Neural cell (in vitro differentiated cells): ENCODE results near the gene DOK6. TPM values are rescaled to one million over a fixed set of nuclear protein-coding genes. Genes with fewer than 3 reads are reported as not detected.
"Not testable (repeated sequence)": the region's sequence is repeated elsewhere in the genome, so short reads cannot be mapped to it uniquely, and the experiment has no call there.

Source experiments
- H2AFZ ChIP-seq: fragments of 200-600, 300-800 bp; sonication (generic), shearing (Covaris generic); 2 replicates; pipeline ENCODE4 v1.6.0; 2014; ENCODE audit warnings: low read depth, mild to moderate bottlenecking, antibody characterized with exemption, low read length, moderate library complexity
- H3F3A ChIP-seq: fragments of 200-600 bp; shearing (Covaris generic); 2 replicates; pipeline ENCODE4 v1.6.1; 2016; ENCODE audit warnings: mild to moderate bottlenecking, moderate library complexity, mixed read lengths, antibody characterized with exemption, low read length; ENCODE audit not compliant: insufficient read depth, poor library complexity, severe bottlenecking
- H3K27ac ChIP-seq: fragments of 200-600, 300-800 bp; sonication (generic), shearing (Covaris generic); 2 replicates; pipeline ENCODE4 v1.5.1; 2014; ENCODE audit warnings: mild to moderate bottlenecking, low read length, moderate library complexity
- H3K27me3 ChIP-seq: fragments of 300-800, 200-600 bp; sonication (generic), shearing (Covaris generic); 2 replicates; pipeline ENCODE4 v1.6.0; 2014; ENCODE audit warnings: mild to moderate bottlenecking, low read depth, low read length, moderate library complexity; ENCODE audit not compliant: insufficient read depth
- H3K36me3 ChIP-seq: fragments of 300-800, 200-600 bp; sonication (generic), shearing (Covaris generic); 2 replicates; pipeline ENCODE4 v1.5.1; 2014; ENCODE audit warnings: mild to moderate bottlenecking, antibody characterized with exemption, low read length, moderate library complexity; ENCODE audit not compliant: insufficient read depth
- H3K4me2 ChIP-seq: fragments of 300-800, 200-600 bp; sonication (generic), shearing (Covaris generic); 2 replicates; pipeline ENCODE4 v1.6.0; 2014; ENCODE audit warnings: mild to moderate bottlenecking, low read length
- H3K4me3 ChIP-seq: fragments of 300-800, 200-600 bp; sonication (generic), shearing (Covaris generic); 2 replicates; pipeline ENCODE4 v1.5.1; 2014; ENCODE audit warnings: mild to moderate bottlenecking, low read length, moderate library complexity
- H3K79me2 ChIP-seq: fragments of 200-600 bp; shearing (Covaris generic); replicated peaks from 2 replicates; pipeline ENCODE4 v1.6.0; 2014; ENCODE audit warnings: mild to moderate bottlenecking, low read length, moderate library complexity; ENCODE audit not compliant: insufficient read depth
- H3K9ac ChIP-seq: fragments of 300-800, 200-600 bp; sonication (generic), shearing (Covaris generic); 2 replicates; pipeline ENCODE4 v1.6.1; 2016; ENCODE audit warnings: mild to moderate bottlenecking, low read length, mixed read lengths
- H3K9me2 ChIP-seq: fragments of 200-600 bp; shearing (Covaris generic); 2 replicates; pipeline ENCODE4 v1.6.1; 2016; ENCODE audit warnings: mild to moderate bottlenecking, low read length, mixed read lengths; ENCODE audit not compliant: insufficient read depth
- H3K9me3 ChIP-seq: fragments of 200-600, 300-800 bp; sonication (generic), shearing (Covaris generic); 2 replicates; pipeline ENCODE4 v1.6.1; 2016; ENCODE audit warnings: mild to moderate bottlenecking, mixed run types, low read length, moderate library complexity, mixed read lengths
- H4K20me1 ChIP-seq: fragments of 200-600 bp; shearing (Covaris generic); 2 replicates; pipeline ENCODE4 v1.6.1; 2016; ENCODE audit warnings: mild to moderate bottlenecking, mixed run types; ENCODE audit not compliant: insufficient read depth
- EP300 ChIP-seq: fragments of 450-650 bp; conservative IDR thresholded peaks from 2 replicates; pipeline ENCODE4 v1.6.1; 2014; ENCODE audit warnings: antibody characterized with exemption, mild to moderate bottlenecking, moderate library complexity; ENCODE audit not compliant: poor library complexity, severe bottlenecking
- MXI1 ChIP-seq: fragments of 450-650 bp; conservative IDR thresholded peaks from 2 replicates; pipeline ENCODE4 v1.6.1; 2014; ENCODE audit warnings: antibody characterized with exemption, mild to moderate bottlenecking; ENCODE audit not compliant: poor library complexity, severe bottlenecking
- POLR2AphosphoS5 ChIP-seq: IDR thresholded peaks from 2 replicates; pipeline ENCODE4 v1.6.1; 2012
- RAD21 ChIP-seq: fragments of 450-650 bp; conservative IDR thresholded peaks from 2 replicates; pipeline ENCODE4 v1.6.1; 2014; ENCODE audit warnings: antibody characterized with exemption, mild to moderate bottlenecking, moderate library complexity
- SMC3 ChIP-seq: fragments of 450-650 bp; conservative IDR thresholded peaks from 2 replicates; pipeline ENCODE4 v1.6.1; 2014; ENCODE audit warnings: antibody characterized with exemption, mild to moderate bottlenecking, moderate library complexity; ENCODE audit not compliant: poor library complexity
- TAF1 ChIP-seq: IDR thresholded peaks from 2 replicates; pipeline ENCODE4 v1.6.1; 2012; ENCODE audit warnings: low read depth
- polyA plus RNA-seq: library from polyadenylated mRNA; depleted of rRNA; stranded (reverse); fragments of >200 nt; gene quantifications from 2 replicates; pipeline ENCODE4 v1.2.3, GENCODE V29; 2014
- TF ChIP-seq, protein P1 (sequence below): fragments of 450-650 bp; IDR thresholded peaks from 2 replicates; pipeline ENCODE4 v1.5.1; 2014; ENCODE audit warnings: antibody characterized with exemption, mild to moderate bottlenecking, moderate library complexity; ENCODE audit not compliant: poor library complexity, severe bottlenecking
- TF ChIP-seq, protein P2 (sequence below): IDR thresholded peaks from 2 replicates; pipeline ENCODE4 v1.6.1; 2012; ENCODE audit warnings: borderline replicate concordance

Gene DOK6
- polyA plus RNA-seq, 1 donor from 2014 or later: 9.7 TPM

- Histone ChIP-seq H3K27ac (no peak overlapping the region), H3K36me3 (no peaks in the 10 kb centered on the region), H4K20me1 (no peaks in the 10 kb centered on the region), H3K9me2 (no peaks in the 10 kb centered on the region), H2AFZ (no peak overlapping the region), H3K9me3 (no peaks in the 10 kb centered on the region), H3K9ac (no peak overlapping the region), H3K4me3 (no peak overlapping the region), H3F3A (no peaks in the 10 kb centered on the region), H3K4me2 (no peak overlapping the region), H3K79me2 (no peaks in the 10 kb centered on the region), H3K27me3 (no peaks in the 10 kb centered on the region)
- no peak for TF ChIP-seq RAD21
- no peak for TF ChIP-seq TAF1
- TF ChIP-seq, protein P1, sequence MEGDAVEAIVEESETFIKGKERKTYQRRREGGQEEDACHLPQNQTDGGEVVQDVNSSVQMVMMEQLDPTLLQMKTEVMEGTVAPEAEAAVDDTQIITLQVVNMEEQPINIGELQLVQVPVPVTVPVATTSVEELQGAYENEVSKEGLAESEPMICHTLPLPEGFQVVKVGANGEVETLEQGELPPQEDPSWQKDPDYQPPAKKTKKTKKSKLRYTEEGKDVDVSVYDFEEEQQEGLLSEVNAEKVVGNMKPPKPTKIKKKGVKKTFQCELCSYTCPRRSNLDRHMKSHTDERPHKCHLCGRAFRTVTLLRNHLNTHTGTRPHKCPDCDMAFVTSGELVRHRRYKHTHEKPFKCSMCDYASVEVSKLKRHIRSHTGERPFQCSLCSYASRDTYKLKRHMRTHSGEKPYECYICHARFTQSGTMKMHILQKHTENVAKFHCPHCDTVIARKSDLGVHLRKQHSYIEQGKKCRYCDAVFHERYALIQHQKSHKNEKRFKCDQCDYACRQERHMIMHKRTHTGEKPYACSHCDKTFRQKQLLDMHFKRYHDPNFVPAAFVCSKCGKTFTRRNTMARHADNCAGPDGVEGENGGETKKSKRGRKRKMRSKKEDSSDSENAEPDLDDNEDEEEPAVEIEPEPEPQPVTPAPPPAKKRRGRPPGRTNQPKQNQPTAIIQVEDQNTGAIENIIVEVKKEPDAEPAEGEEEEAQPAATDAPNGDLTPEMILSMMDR: no peak
- TF ChIP-seq EP300: no peak
- no peak for TF ChIP-seq MXI1
- TF ChIP-seq POLR2AphosphoS5: no peak
Measured at GRCh38 chr18:69878213-69878933, 477.7 kb downstream of the DOK6 start.

DNA sequence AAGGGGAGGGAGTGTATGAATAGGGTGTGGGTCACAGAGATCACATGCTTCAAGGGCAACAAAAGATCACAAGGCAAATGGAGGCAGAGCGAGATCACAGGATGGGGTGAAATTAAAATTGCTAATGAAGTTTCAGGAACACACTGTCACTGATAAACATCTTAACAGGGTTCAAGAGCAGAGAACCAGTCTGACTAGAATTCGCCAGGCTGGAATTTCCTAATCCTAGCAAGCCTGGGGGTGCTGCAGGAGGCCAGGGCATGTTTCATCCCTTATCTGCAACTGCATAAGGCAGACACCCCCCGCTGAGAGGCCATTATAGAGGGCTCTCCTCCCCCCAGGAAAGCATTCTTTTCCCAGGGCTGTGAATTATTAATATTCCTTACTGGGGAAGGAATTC is 478.4 kb downstream of the DOK6 start:
- H3K36me3 ChIP-seq, H3K9ac ChIP-seq, H3K4me3 ChIP-seq, H3K9me2 ChIP-seq, H3F3A ChIP-seq, H4K20me1 ChIP-seq, H3K27me3 ChIP-seq, H2AFZ ChIP-seq, H3K9me3 ChIP-seq, H3K79me2 ChIP-seq, H3K27ac ChIP-seq, H3K4me2 ChIP-seq: not testable (repeated sequence)

GRCh38 chr18:69880083-69880482 is 479.4 kb downstream of the DOK6 start:
- no peak for TF ChIP-seq SMC3
- TF ChIP-seq, protein P2, sequence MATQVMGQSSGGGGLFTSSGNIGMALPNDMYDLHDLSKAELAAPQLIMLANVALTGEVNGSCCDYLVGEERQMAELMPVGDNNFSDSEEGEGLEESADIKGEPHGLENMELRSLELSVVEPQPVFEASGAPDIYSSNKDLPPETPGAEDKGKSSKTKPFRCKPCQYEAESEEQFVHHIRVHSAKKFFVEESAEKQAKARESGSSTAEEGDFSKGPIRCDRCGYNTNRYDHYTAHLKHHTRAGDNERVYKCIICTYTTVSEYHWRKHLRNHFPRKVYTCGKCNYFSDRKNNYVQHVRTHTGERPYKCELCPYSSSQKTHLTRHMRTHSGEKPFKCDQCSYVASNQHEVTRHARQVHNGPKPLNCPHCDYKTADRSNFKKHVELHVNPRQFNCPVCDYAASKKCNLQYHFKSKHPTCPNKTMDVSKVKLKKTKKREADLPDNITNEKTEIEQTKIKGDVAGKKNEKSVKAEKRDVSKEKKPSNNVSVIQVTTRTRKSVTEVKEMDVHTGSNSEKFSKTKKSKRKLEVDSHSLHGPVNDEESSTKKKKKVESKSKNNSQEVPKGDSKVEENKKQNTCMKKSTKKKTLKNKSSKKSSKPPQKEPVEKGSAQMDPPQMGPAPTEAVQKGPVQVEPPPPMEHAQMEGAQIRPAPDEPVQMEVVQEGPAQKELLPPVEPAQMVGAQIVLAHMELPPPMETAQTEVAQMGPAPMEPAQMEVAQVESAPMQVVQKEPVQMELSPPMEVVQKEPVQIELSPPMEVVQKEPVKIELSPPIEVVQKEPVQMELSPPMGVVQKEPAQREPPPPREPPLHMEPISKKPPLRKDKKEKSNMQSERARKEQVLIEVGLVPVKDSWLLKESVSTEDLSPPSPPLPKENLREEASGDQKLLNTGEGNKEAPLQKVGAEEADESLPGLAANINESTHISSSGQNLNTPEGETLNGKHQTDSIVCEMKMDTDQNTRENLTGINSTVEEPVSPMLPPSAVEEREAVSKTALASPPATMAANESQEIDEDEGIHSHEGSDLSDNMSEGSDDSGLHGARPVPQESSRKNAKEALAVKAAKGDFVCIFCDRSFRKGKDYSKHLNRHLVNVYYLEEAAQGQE: no peak
- TF ChIP-seq EP300: no peak
- no peak for TF ChIP-seq POLR2AphosphoS5
- Histone ChIP-seq H4K20me1 (no peaks in the 10 kb centered on the region), H3K36me3 (no peaks in the 10 kb centered on the region), H3K9me2 (no peaks in the 10 kb centered on the region), H3K9me3 (no peaks in the 10 kb centered on the region), H3K4me2 (no peak overlapping the region), H3K9ac (no peak overlapping the region), H3K79me2 (no peaks in the 10 kb centered on the region), H3F3A (no peaks in the 10 kb centered on the region), H3K27ac (no peak overlapping the region), H2AFZ (no peak overlapping the region), H3K4me3 (no peak overlapping the region), H3K27me3 (no peaks in the 10 kb centered on the region)
